ENCODE results near the gene ITGAD. TPM values are rescaled to one million over a fixed set of nuclear protein-coding genes. Genes with fewer than 3 reads are reported as not detected.

Gene ITGAD
- total RNA-seq, result not detected in 2 replicates

GRCh38 chr16:31393056-31393455 lies at the start of gene ITGAD:
ITGAD (plus strand) TSS chr16:31393335; CDS start chr16:31393361, 26 bp downstream.
- Histone ChIP-seq H2AFZ (ENCODE audit: low read length) (no peak within 1 kb of the TSS), H3K79me2 (ENCODE audit: insufficient read depth, low read length) (no peaks in the 10 kb centered on the region), H3K9me3 (ENCODE audit: low read depth, low read length) (no peaks in the 10 kb centered on the region), H3K4me2 (ENCODE audit: insufficient read depth, low read length) (no peak within 1 kb of the TSS), H3K36me3 (ENCODE audit: insufficient read depth, low read length) (no peaks in the 10 kb centered on the region), H3K27ac (ENCODE audit: low read depth, low read length) (no peak within 1 kb of the TSS), H4K20me1 (ENCODE audit: insufficient read depth, low read length) (no peaks in the 10 kb centered on the region), H3K27me3 (ENCODE audit: insufficient read depth, low read length) (peaks cover 6% of the 10 kb centered on the region), H3K4me1 (ENCODE audit: insufficient read depth, low read length) (no peaks in the 10 kb centered on the region), H3K4me3 (ENCODE audit: insufficient read depth, low read length) (no peak within 1 kb of the TSS)
- no peak for TF ChIP-seq CTCF (IDR thresholded peaks at IDR 0.05; ENCODE audit: extremely low read depth, low read depth, low read length)
- no peak for DNase-seq (ENCODE audit: insufficient read length, low spot score, missing footprints)

GRCh38 chr16:31344712-31345111 lies 48.4 kb upstream of the ITGAD start:
- Histone ChIP-seq H2AFZ (ENCODE audit: low read length) (no peak overlapping the region), H4K20me1 (ENCODE audit: insufficient read depth, low read length) (no peaks in the 10 kb centered on the region), H3K4me1 (ENCODE audit: insufficient read depth, low read length) (no peaks in the 10 kb centered on the region), H3K4me3 (ENCODE audit: insufficient read depth, low read length) (no peak overlapping the region), H3K27me3 (ENCODE audit: insufficient read depth, low read length) (no peaks in the 10 kb centered on the region), H3K79me2 (ENCODE audit: insufficient read depth, low read length) (no peaks in the 10 kb centered on the region), H3K9me3 (ENCODE audit: low read depth, low read length) (no peaks in the 10 kb centered on the region), H3K36me3 (ENCODE audit: insufficient read depth, low read length) (no peaks in the 10 kb centered on the region), H3K27ac (ENCODE audit: low read depth, low read length) (no peak overlapping the region), H3K4me2 (ENCODE audit: insufficient read depth, low read length) (no peak overlapping the region)
- TF ChIP-seq CTCF (IDR thresholded peaks at IDR 0.05; ENCODE audit: extremely low read depth, low read depth, low read length), result no peak
- no peak for DNase-seq (ENCODE audit: insufficient read length, low spot score, missing footprints)

GRCh38 chr16:31347445-31347844 lies 45.7 kb upstream of the ITGAD start:
- Histone ChIP-seq H3K27ac (ENCODE audit: low read depth, low read length) (no peak overlapping the region), H3K27me3 (ENCODE audit: insufficient read depth, low read length) (no peaks in the 10 kb centered on the region), H3K36me3 (ENCODE audit: insufficient read depth, low read length) (no peaks in the 10 kb centered on the region), H3K4me1 (ENCODE audit: insufficient read depth, low read length) (no peaks in the 10 kb centered on the region), H3K79me2 (ENCODE audit: insufficient read depth, low read length) (no peaks in the 10 kb centered on the region), H3K4me2 (ENCODE audit: insufficient read depth, low read length) (no peak overlapping the region), H3K9me3 (ENCODE audit: low read depth, low read length) (no peaks in the 10 kb centered on the region), H2AFZ (ENCODE audit: low read length) (no peak overlapping the region), H3K4me3 (ENCODE audit: insufficient read depth, low read length) (no peak overlapping the region), H4K20me1 (ENCODE audit: insufficient read depth, low read length) (no peaks in the 10 kb centered on the region)
- DNase-seq (ENCODE audit: insufficient read length, low spot score, missing footprints), result peak; percentile 62
- TF ChIP-seq CTCF (IDR thresholded peaks at IDR 0.05; ENCODE audit: extremely low read depth, low read depth, low read length), result no peak

- Histone ChIP-seq H3K4me3 (ENCODE audit: insufficient read depth, low read length) (no peak overlapping the region), H2AFZ (ENCODE audit: low read length) (no peak overlapping the region), H3K4me1 (ENCODE audit: insufficient read depth, low read length) (no peaks in the 10 kb centered on the region), H3K27me3 (ENCODE audit: insufficient read depth, low read length) (no peaks in the 10 kb centered on the region), H3K79me2 (ENCODE audit: insufficient read depth, low read length) (no peaks in the 10 kb centered on the region), H3K4me2 (ENCODE audit: insufficient read depth, low read length) (no peak overlapping the region), H3K9me3 (ENCODE audit: low read depth, low read length) (no peaks in the 10 kb centered on the region), H4K20me1 (ENCODE audit: insufficient read depth, low read length) (no peaks in the 10 kb centered on the region), H3K36me3 (ENCODE audit: insufficient read depth, low read length) (no peaks in the 10 kb centered on the region), H3K27ac (ENCODE audit: low read depth, low read length) (no peak overlapping the region)
- TF ChIP-seq CTCF (IDR thresholded peaks at IDR 0.05; ENCODE audit: extremely low read depth, low read depth, low read length), result no peak
- no peak for DNase-seq (ENCODE audit: insufficient read length, low spot score, missing footprints)
These were observed 44.6 kb upstream of the ITGAD start for GRCh38 chr16:31348579-31348978.
